DMS153 (cell line): ENCODE data around the gene ADAMTS6.

Source experiments
- DNase-seq: peaks from one replicate; lab custom pipeline; 2025; lab: John Stamatoyannopoulos, UW

ADAMTS6 gene

DNA sequence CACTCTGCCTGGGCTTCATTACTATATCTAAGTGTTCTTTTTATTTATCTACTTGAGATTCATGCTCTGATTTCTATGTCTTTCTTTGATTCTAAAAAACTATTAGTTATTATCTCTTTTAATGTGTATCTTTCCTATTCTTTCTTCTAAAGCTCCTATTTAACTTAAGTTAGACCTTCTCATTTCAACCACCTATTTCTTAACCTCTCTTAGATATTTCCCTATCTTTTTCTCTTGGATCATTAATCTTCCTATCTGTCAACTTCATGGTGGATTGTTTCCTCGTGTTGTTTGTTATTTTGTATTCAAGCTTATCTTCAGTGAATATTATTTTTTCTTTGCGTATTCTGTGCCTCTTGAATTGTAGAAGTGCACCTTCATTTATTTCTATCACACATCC is 202.1 kb downstream of the ADAMTS6 start:
- DNase-seq: no peak

GRCh38 chr5:65276178-65276890 is 205.4 kb downstream of the ADAMTS6 start:
- no peak for DNase-seq

DNA sequence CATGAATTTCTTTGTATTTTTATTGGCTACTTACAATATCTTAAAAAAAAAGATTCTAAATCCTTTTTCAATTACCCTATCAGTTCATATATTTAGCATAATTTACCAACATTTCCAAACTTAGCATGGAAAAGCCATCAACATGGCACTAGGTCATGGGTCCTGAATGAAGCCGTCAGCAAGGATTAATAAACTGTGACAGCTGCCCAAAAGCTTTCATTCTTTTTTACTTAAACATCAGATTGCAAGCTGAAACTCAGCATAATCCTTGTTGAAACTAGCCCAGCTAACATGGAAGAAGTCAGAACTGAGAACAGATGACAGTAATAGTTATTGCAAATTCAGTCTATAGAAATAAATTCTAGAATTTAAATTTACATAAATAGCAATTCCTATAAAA is 209.8 kb downstream of the ADAMTS6 start:
- DNase-seq: no peak

- no peak for DNase-seq
These were observed 213.2 kb downstream of the ADAMTS6 start for GRCh38 chr5:65268525-65268924.

DNA sequence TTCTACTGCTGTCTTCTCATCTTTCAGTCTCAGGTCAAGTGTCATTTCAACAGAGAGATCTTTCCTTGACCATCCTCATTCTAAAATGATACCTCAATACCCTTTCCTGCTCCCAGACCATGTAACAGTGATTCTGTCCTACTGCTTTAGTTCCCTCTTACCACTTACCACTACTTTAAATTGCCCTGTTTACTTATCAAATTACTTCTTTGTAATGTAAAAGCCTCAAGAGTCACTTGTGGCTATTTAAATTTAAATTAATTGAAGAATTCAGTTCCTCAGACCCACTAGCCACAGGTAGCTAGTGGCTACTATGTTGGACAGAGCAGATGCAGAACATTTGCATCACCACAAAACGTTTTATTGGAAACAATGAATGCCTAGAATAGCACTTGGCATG is 217.3 kb downstream of the ADAMTS6 start:
- DNase-seq: no peak

GRCh38 chr5:65263321-65263720 is 218.4 kb downstream of the ADAMTS6 start:
- no peak for DNase-seq

- DNase-seq: no peak
These were observed 219.1 kb downstream of the ADAMTS6 start for GRCh38 chr5:65262649-65263059.

DNA sequence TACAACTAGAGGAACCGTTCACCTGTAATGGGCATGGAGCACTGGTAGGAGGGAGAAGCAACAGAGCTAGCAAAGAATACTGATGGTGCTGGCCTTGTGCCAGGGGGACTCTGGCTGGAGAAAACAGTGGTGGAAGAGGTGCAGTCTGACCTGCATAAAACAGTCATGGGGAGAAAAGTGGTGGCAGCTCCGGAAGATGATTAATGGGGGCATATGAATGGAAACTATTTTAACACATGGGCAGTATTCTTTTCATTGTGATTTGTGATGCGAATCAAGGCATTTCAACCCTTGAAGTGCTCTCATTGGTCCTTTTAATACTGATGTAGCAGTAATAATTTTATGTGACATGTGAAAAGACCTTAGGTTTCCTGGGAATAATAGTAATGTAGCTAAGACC is 219.6 kb downstream of the ADAMTS6 start:
- peak; percentile 28 for DNase-seq

- DNase-seq: no peak
These were observed 220.2 kb downstream of the ADAMTS6 start for GRCh38 chr5:65261499-65261898.

- DNase-seq: no peak
These were observed 226.4 kb downstream of the ADAMTS6 start for GRCh38 chr5:65255294-65255693.

DNA sequence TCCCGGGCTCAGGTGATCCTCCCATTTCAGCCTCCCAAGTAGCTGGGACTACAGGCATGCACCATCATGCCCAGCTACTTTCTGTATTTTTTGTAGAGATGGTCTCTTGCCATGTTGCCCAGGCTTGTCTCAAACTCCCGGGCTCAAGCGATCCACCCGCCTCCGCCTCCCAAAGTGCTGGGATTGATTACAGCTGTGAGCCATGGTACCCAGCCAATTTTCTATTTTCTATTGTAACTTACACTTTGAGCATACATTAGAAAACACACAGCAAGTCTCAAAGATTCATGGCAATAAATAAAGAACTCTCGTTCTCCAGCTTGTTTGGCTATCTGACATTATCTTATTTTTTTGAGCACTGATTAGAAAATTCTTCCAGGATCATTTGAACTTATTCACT is 228.7 kb downstream of the ADAMTS6 start:
- no peak for DNase-seq

DNA sequence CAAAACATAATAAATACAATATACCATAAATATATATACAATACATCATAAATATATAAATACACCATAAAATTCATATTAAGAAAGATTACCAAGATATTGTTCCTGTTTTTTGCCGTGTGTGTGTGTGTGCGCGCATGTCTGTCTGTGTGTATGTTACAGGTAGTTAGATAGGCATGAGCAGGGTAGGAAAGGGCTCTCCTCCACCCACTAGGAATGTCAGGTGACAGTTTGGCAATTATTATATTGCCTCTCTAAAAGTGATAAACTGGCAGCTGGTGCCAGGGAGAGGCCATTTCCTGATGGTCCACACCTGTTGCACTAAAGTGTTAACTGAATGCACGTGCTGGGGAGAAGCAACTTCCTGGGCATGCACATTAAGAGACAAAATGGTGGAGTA is 232.8 kb downstream of the ADAMTS6 start:
- DNase-seq: peak; percentile 3

- DNase-seq: no peak
These were observed 234.1 kb downstream of the ADAMTS6 start for GRCh38 chr5:65247594-65247993.

DNA sequence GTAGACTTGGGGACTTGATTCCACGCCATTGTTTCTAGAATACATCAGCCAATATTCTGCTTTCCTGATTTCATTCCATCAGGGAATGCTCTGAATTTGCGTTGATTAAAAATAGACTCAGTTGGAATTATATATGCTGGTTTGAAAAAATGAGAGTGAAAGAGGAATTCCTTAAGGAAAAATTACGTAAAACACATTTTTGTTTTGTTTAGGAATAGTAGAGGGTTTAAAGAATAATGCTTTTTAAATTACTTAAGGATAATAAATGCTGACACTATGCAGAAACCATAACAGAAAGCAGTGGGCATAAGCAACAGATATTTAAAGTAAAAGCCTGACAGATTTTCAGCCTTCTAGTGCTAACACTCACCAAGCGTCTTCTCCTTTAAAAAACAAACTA is 235.0 kb downstream of the ADAMTS6 start:
- no peak for DNase-seq

DNA sequence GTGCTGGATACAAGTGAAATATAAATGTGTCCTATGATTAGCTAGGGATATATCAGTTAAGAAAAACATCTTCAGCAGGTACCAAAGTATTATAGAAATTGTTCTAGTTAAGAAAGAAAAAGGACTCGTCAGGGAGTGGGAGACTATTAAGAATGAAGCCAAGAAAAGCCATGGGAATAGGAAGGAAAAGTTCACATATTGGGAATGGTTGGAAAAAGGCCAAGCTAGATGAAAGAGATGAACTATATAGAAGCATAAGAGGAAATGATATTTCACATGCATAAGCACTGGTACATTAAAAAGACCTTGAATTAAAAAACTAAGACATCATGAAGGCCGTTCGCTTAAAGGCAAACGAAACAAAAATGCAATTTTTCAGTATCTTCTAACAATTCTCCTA is 237.7 kb downstream of the ADAMTS6 start:
- no peak for DNase-seq

- DNase-seq: no peak
These were observed 238.6 kb downstream of the ADAMTS6 start for GRCh38 chr5:65243161-65243560.

GRCh38 chr5:65229841-65230240 is 251.9 kb downstream of the ADAMTS6 start:
- DNase-seq: no peak

- peak; percentile 1 for DNase-seq
These were observed 267.7 kb downstream of the ADAMTS6 start for GRCh38 chr5:65213921-65214525.

GRCh38 chr5:65209341-65209740 is 272.4 kb downstream of the ADAMTS6 start:
- DNase-seq: no peak

GRCh38 chr5:65204966-65205365 is 276.8 kb downstream of the ADAMTS6 start:
- DNase-seq: no peak

DNA sequence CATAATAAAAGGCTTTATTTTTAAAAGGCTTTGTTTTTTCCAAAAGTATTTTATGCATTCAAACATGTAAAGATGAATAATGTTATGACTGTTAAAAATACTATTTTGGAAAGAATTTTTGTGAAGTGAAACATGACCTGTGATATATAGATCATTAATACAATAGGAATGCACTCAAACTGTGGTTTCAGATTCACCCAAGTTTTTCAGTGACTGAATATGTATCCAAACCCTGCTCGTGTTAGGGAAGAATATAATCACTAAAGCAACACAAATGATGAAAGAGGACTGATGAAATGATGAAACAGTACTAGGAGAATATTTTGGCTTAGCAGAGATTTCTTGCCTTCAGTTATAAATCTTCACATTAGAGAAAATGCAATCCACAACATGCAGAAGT is 278.0 kb downstream of the ADAMTS6 start:
- no peak for DNase-seq

GRCh38 chr5:65199993-65200675 is 281.6 kb downstream of the ADAMTS6 start:
- DNase-seq: no peak

DNA sequence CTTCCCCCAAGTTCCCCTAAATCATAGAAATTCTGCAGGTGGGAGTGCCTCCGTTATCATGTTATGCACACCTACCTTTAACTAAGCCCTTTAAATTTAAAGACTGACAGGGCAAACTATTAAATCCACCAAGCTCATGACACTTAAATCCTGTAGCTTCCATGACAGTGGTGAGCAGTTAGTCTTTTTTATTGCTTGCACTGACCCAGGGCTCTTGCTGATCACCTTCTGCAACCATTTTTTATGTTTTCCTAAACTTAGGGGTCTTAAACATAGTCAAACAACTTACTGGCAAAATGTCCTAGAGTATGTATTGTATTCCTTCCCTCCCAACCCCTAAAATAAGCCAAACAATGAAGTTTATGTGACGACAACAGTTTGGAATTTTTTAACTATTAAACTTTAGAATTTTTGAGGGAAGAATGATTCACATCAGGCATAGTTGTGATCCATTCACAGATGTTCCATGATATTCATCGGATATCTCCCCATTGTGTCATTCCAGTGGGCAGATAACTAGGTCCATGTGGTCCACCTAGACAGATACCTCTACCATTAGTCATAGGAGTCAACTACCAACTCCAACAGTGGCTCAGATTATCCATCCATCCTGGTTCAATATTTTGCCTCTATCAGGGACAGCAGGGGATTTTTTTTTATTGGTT is 283.1 kb downstream of the ADAMTS6 start:
- DNase-seq: no peak
